Measurements from ENCODE around the gene RABGAP1L.
"Not testable (repeated sequence)": the region's sequence is repeated elsewhere in the genome, so short reads cannot be mapped to it uniquely, and the experiment has no call there.

Gene RABGAP1L

DNA sequence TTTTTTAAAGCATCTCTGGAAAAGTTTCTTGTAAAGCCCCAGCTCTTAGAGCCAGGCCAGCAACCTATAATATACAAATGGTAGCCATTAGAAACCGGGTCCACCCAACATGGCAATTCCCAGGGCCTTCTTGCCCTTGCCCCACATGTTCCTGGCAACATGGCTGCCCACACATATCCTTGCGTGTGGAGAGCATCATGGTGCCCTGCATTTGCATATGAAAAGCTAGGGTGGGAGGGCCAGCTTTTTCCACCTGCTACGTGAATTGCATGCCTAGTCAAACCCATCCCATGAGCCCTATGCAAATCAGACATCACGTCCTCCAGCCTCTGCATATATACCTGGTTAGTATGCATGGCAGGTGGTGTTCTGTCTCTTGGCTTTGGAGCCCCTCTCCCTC, 88.2 kb downstream of the RABGAP1L start:
- DNase-seq: no peak

DNA sequence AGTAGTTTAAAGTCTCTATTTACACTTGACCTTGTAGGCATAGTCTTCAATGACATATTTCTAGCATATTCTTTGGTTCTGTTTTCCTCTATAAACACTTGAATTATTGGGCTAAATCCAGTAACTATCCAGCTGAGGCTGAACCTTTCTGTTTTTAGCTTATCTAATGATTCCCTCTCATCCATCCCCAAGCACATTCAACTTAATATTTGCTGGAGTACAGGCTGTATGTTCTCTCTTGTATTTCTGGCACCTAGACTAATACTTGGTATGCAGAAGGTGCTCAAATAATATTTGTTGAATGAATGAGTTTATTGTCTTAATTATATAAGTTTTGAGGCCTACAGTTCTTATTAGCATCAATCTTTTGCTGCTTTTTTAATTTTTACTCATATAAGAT, 88.7 kb downstream of the RABGAP1L start:
- no peak for DNase-seq

DNA sequence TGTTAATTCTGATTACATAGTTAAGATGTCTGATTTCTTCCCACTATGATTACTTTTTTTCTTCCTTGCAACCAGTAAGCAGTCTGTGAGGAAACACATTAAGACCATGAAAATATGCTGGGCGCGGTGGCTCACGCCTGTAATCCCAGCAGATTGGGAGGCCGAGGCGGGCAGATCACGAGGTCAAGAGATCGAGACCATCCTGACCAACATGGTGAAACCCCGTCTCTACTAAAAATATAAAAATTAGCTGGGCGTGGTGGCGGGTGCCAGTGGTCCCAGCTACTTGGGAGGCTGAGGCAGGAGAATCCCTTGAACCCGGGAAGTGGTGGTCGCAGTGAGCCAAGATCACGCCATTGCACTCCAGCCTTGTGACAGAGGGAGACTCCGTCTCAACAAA, 97.1 kb downstream of the RABGAP1L start:
- DNase-seq: not testable (repeated sequence)

DNA sequence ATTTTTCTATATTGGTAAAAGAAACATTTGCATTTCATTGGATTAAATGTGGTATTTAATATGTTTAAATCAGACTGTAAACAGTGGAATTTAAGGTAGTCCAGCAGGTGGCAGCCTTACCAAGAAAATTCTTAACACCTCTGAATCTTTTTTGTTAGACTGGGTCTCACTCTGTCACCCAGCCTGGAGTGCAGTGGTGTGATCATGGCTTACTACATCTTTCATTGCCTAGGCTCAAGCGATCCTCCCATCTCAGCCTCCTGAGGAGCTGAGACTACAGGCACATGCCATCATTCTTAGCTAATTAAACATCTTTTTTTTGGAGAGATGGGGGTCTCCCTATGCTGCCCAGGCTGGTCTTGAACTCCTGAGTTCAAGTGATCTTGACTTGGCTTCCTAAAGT, 98.8 kb downstream of the RABGAP1L start:
- DNase-seq: peak; percentile 8 to 63

DNA sequence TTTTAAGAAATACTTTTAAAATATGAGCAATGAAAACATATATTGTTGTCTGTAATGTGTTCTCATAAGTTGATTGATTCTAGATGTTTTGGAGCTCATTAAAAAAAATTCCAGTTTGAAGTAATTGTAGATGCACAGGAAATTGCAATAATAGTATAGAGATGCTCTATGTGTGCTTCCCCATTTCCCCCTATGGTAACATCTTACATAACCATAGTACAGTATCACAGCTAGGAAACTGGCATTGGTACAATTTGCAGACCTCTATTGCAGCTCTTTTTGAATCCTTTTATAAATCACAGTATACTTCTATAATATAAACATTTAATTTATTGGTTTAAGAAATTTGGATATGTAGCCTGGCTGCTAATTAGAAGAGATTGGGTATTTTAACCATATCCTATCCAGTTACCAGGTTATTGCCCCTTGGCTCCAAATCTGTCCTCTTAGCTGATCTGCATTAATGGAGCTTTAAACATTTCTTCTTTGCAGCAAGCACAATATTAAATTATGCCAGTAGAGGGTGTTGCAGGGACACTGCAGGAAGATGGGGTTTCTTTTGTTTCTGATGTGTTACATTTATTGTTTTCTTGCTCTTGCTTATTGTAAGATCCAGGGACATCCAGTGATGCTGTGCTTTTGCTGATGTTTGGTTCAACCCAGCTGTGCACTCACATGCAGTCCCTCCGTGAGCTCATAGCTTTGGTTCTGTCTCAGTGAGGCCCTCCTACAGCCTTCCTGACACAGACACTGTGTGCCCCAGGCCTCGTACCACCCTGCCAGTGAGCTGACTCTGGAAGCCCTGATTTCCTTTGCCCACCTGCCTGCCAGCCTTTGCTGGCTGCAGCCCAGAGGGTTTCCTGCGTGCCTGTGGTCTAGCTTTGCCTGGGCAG, 103.3 kb downstream of the RABGAP1L start:
- peak; percentile 35 to 59 for DNase-seq

DNA sequence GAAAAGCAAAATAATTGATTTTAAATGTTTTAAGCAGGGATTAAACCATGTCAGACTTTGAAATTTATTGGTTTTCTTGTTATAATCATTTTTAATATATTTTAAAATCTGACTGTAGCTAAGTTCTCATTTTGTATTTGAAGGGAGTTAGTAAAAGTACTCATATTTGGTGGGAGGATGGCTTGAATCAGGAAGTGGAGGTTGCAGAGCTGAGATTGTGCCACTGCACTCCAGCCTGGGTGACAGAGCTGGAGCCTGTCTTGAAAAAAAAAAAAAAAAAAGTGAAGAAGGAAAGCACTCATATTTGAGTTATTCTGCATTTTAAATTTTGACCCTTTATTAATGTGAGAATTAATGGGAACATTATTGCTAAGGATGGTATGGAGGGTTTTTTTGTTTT, 106.0 kb downstream of the RABGAP1L start:
- peak; percentile 39 to 52 for DNase-seq

DNA sequence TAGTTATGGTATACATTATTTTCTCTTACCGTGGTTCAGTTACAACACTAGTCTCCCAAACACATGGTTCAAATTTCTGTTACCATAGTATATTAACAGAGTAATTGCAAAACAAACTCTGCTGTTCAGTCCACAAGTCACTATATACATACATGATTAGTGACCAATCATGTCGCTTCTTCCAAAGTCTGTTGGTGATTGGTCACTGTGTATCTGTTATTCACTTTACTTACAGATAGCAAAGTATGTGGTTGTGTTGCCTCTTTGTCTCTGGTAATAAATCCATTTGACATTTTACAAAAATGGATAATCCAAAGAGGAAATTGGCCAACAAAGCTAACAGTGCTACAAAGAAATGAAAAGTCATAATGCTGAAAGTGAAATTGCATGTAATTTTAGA, 107.2 kb downstream of the RABGAP1L start:
- peak; percentile 1 to 3 for DNase-seq

DNA sequence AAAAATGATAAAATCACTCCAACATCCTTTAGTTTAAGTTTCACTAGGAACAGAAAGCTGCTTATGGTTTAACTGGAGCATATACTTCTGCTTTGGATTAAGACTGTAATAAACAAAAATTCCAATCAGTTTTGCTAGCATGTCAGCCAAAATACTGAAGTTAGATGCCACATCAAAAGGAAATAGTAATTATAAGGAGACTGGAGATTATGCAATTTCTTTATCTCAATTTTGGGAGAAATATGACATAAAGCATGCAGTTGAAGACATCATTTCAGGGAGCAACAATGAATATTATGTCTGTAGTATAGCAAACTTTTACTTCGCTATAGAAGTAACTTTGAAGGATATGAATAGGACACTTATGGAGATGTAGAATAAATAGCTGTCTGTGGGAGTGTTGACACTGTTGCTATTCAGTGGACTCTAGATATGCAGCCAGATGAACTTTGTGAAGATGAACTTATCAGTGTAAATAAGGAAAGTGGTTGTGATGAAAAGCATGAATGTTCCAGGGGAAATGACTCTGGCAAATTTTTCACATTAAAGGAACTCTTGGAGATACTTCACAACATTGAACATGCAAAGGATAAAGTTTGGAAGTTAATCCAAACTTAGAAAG, 107.8 kb downstream of the RABGAP1L start:
- DNase-seq: no peak

DNA sequence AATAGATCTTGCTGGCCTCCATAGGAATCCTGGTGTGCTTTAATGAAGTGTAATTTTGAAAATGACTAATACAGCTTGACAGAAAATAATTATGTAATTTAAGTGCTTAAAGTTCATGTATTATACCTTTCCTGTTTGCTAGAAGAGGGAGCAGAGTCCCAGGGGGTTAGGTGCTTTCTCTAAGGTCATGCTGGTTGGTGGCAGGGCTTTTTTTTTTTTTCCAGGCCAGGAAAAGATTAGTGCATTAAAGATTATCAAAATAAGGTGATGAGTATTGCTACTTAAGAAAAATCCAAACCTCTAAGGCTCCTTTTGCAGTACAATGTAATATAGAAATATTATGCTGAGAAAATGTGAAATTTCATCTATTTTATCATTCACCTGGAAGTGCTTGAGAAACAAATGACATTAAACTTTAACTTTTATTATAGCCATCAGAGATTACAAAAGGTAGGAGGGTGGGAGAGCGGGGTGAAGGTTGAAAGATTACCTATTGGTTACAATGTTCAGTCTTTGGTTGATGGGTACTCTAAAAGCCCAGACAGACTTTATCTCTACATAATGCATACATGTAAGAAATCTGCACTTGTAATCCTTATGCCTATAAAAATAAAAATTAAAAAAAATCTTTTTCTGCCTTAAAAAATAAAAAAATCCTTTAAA, 110.8 kb downstream of the RABGAP1L start:
- no peak for DNase-seq

DNA sequence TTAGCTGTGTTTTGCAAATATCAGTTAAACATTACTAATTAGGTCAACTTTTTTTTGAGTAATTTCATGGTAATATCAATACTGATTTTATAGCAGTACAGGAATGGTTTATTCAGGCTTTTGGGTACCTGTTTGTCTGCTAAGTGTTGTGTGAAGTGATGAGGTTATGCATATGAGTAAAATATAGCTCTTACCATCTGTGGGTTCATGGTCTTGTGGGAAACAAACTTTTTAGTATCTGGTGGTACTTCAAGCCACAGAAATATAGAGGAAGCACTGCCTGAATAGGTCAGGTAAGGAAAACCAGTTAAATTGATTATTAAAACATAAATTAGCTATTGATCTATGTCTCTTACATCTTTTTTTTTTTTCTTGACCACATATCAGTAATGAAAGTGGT, 113.9 kb downstream of the RABGAP1L start:
- DNase-seq: no peak

DNA sequence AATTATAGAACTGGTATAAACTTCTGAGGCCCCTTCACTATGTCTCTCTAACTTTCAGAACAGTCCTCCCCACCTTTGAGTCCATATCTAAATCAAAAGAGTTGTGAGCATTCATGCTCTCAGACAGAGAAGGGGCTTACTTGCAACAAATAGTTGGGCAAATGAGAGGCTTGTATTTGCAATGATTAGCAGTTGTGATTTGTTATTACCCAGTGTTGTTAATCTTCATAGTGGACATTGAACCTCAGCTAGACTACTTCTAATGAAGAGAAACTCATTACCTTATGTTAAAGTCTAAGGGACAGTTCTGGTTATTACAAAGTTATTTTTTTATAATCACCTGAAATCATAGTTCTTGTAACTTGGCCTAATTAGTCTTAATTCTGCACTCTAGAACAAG, 114.5 kb downstream of the RABGAP1L start:
- no peak for DNase-seq

DNA sequence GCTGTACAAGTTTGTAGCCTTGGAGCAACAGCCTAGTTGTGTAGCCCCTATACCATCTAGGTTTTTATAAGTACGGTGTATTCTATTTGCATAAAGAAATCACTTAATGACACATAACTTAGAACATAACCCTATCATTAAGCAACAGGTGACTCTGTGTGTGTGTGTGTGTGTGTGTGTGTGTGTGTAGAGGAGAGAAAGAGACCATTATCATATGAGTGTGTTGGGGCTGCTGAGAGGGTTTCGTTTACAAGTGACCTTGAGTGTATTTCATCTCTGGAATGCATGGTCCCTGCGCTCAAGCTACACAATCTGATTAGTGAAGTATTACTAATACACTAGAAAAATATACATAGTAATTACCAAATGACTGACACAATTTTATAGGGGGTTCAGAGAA, 115.1 kb downstream of the RABGAP1L start:
- no peak for DNase-seq

DNA sequence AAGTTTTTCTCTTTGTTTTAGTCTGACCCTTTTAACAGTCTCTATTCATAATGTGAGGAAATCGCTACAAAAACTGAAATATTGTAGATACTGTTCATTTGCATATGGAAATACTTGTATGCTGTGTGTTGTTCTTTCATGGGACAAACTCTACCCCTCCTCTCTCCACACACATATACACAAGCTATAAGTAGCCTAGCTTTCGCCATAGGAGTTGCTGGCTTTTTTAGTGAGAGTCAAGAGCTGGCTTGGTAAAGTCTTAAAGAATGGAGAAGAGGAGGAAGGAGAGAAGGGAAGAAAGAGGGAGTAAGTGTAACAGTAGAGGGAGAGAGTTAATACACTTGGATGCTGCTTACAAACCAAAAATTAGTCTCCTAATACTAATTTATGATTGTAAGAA, 115.6 kb downstream of the RABGAP1L start:
- no peak for DNase-seq

DNA sequence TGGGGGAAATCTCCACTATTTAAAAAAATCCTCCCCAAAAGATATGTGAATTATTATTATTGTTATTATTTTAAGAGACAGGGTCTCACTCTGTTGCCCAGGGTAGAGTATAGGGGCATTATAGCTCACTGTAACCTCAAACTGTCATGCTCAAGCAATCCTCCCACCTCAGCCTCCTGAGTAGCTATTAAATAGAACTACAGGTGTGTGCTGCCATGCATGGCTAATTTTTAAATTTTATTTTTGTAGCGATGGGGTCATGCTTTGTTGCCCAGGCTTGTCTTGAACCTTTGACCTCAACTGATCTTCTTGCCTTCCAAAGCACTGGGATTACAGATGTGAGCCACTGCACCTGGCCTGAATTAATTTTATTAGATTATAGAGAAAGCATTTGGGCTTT, 116.8 kb downstream of the RABGAP1L start:
- DNase-seq: no peak

DNA sequence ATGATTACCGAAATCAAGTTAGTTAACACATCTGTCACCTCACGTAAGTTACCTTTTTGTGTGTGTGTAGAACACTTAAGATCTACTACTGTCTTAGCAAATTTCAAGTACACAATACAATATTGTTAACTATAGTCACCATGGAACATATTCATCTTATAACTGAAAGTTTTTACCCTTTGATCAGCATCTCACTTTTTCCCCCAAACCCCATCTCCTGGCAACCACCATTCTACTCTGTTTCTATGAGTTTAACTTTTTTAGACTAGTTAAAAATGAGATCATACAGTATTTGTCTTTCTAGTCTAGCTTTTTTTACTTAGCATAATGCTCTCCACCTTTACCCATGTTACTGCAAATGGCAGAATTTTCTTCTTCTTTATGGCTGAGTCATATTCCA, 124.7 kb downstream of the RABGAP1L start:
- DNase-seq: no peak

DNA sequence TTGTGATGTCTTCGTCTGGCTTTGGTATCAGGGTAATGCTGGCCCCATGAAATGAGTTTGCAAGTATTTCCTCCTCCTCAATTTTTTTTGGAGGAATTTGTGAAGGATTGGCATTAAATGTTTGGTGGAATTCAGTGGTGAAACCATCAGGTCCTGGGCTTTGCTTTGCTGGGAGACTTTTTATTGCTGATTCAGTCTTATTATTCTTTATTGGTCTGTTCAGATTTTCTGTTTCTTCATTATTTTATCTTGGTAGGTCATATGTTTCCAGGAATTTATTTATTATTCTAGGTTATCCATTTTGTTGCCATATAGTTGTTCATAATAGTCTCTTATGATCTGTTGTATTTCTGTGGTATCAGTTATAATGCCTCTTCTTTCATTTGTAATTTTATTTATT, 126.7 kb downstream of the RABGAP1L start:
- no peak for DNase-seq

DNA sequence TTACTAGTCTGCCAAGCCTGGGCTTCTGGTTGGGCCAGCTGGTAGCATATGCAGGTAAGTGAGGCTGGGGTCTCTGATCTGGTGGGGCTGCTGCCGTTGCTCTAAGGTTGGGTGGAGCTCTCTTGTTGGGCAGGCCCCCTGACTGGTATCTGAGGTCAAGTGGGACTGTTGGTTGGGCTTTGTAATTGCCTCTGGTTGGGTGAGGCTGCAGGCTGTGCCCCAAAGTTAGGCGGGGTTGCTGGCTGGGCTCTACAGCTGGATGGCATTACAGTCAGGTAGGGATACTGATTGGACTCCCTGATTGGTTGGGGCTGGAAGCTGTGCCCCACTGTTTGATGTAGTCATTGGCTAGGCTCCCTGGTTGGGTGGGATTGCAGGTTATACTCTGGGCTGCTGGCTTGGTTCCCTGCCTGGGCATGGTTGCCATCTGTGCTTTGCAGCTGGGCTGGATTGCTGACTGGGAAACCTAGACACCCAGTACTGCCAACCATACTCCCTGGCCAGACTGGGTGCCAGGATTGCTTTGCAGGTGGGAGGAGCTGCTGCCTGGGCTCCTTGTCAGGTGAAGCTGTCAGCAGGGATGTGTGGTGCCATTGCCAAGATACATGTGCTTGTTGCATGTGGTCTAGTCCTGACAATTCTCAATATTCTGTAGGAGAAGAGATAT, 130.5 kb downstream of the RABGAP1L start:
- DNase-seq: no peak

DNA sequence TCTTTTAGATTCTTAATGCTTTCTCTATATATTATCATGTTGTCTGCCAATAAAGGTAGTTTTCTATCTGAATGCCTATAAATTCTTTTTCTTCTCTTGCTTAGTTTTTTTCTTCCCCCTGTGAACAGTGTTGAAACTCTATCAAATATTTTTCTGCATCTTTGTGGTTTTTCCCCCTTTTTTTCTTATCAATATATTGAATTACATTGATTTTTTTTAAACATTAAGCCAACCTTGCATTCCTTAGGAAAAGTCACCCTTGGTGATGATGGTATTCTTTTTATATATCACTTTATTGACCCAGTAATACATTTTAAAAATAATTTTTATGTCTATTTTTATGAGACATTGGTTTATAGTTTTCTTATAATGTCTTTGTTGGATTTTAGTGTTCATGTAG, 131.7 kb downstream of the RABGAP1L start:
- DNase-seq: no peak

DNA sequence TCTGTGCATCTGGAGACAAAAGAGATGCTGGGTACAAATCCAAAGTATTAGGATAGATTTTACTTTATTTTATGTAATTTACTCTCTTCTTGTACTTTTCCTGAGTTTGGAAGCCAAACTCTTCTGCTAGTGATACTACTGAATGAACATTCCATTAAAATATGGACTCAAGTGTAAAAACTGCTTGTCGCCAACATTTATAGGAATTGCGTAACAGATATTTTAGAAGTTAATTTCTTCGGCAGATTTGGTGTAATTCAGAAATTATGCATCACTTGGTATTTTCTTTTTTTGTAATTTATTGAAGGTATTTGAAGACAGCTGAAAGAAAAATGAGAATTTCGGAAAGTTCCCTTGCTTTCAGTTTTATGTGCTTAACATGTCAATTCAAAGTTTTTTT, 137.0 kb downstream of the RABGAP1L start:
- no peak for DNase-seq

DNA sequence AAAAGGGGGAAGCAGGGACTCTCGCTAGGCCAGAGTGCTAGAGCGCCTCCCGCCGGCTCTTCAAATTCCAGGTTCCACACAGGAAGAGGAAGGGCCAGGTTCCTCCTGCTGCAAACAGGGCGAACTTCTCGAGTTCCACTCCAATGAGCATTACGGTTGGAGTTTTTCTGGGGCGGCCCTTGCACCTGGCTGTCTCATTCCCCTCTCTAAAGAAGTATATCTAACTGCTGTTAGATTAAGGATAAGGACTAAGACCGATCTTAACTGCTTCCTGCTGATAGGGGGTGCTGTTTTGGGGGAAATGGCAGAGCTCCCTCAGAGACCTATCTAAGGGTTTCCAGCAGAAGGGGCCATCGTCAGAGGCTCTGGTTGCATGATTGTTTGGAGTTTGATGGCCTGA, 138.0 kb downstream of the RABGAP1L start:
- DNase-seq: no peak

DNA sequence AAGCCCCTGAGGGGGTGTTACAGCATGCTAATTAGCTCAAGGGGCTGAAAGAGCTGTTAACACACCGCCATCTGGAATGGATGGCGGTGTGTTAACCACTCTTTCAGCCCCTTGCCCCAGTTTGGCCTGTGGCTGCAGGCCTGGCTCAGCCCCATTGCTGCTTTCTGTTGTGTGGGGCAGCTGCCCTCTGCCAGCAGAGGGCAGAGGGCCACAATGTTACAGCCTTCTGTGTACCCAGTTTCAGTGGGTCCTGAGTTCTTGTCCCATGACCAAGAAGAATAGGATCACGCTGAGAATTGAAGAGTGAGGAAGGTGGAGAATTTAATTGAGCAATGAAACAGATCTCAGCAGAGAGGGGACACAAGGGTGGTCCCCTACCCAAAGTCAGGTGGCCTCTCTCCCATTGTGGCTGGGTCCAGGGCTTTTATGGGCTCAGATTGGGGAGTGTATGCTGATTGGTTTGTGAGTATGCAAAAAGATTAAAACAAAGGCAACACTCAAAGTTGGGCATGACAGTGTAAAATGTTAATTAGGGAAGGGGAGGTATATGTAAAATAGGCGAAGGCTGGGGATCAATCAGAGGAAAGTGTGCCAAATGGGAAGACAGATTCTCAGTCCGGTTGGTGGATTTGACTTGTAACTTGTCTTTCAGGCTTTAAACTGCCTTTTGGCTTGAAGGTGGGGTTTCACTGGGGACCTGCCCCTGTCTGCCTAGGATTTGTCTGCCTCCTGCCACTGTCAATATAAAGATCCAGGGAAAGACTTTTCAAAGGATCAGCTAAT, 142.2 kb downstream of the RABGAP1L start:
- DNase-seq: no peak

DNA sequence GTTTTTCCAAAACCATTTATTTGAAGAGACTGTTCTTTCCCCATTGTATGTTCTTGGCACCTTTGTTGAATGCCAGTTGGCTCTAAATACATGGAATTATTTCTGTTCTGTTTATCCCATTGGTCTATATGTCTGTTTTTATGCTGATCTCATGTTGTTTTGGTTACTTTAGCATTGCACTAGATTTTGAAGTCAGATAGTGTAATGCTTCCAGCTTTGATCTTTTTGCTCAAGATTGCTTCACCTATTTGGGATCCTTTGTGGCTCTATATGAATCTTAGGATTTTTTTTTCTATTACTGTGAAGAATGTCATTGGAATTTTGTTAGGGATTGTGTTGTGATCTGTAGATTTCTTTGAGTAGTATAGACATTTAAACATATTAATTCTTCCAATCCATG, 149.3 kb downstream of the RABGAP1L start:
- DNase-seq: no peak

DNA sequence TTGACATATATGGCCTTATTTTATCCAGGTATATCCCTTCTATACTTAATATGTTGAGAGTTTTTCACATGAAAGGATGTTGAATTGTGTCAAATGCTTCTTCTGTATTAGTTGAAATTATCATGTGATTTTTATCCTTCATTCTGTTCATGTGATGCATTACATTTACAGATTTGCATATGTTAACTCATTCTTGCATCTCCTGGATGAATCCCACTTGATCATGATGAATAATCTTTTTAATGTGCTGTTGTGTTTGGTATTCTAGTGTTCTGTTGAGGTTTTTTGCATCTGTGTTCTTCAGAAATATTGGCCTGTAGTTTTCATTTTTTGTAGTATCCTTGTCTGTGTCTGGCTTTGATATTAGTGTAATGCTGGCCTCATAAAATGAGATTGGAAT, 150.2 kb downstream of the RABGAP1L start:
- DNase-seq: no peak

Data from inflammatory macrophage treated with lipopolysaccharide for 1 hour (primary cell).